ENCODE measurements around the gene KCNK1.

DNA sequence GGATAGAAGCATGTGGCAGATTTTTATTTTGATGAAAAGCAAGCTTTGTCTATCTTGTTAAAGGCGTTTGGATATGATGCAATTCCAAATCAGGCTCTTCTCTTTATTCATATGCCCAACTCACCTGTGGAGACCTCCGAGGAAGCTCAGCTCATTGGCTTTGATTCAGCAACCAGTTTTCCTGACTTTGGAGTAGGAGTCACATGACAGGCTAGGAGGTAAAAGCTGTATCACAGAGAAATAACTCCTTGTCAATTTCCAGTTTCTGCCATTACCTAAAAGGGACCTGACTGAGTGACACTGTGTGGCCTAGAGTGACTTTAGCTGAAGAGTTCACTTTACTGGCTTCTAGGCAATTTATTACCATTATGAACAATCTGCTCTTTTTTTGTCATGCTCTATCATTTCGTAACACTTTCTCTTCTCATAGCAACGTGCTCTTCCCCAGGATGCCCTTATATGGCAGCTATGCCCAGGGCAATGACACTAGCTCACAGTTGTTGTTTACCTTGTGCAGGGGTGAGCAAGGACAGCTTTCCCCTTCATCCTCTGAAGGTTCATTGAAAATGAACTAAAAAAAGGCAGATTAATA is 107.2 kb downstream of the KCNK1 start:
- TF ChIP-seq, protein P1, sequence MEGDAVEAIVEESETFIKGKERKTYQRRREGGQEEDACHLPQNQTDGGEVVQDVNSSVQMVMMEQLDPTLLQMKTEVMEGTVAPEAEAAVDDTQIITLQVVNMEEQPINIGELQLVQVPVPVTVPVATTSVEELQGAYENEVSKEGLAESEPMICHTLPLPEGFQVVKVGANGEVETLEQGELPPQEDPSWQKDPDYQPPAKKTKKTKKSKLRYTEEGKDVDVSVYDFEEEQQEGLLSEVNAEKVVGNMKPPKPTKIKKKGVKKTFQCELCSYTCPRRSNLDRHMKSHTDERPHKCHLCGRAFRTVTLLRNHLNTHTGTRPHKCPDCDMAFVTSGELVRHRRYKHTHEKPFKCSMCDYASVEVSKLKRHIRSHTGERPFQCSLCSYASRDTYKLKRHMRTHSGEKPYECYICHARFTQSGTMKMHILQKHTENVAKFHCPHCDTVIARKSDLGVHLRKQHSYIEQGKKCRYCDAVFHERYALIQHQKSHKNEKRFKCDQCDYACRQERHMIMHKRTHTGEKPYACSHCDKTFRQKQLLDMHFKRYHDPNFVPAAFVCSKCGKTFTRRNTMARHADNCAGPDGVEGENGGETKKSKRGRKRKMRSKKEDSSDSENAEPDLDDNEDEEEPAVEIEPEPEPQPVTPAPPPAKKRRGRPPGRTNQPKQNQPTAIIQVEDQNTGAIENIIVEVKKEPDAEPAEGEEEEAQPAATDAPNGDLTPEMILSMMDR (IDR thresholded peaks at IDR 0.05; ENCODE audit: poor library complexity, severe bottlenecking): no peak
- no peak for TF ChIP-seq TAF1 (IDR thresholded peaks at IDR 0.05; ENCODE audit: low read depth)
- no peak for TF ChIP-seq EZH2 (IDR thresholded peaks at IDR 0.05; ENCODE audit: borderline replicate concordance, insufficient read depth, low read length, poor library complexity, severe bottlenecking)
- no peak for TF ChIP-seq MXI1 (conservative IDR thresholded peaks at IDR 0.05; ENCODE audit: poor library complexity, severe bottlenecking)
- peak; percentile 77 for TF ChIP-seq POLR2AphosphoS5 (IDR thresholded peaks at IDR 0.05)
- TF ChIP-seq, protein P2, sequence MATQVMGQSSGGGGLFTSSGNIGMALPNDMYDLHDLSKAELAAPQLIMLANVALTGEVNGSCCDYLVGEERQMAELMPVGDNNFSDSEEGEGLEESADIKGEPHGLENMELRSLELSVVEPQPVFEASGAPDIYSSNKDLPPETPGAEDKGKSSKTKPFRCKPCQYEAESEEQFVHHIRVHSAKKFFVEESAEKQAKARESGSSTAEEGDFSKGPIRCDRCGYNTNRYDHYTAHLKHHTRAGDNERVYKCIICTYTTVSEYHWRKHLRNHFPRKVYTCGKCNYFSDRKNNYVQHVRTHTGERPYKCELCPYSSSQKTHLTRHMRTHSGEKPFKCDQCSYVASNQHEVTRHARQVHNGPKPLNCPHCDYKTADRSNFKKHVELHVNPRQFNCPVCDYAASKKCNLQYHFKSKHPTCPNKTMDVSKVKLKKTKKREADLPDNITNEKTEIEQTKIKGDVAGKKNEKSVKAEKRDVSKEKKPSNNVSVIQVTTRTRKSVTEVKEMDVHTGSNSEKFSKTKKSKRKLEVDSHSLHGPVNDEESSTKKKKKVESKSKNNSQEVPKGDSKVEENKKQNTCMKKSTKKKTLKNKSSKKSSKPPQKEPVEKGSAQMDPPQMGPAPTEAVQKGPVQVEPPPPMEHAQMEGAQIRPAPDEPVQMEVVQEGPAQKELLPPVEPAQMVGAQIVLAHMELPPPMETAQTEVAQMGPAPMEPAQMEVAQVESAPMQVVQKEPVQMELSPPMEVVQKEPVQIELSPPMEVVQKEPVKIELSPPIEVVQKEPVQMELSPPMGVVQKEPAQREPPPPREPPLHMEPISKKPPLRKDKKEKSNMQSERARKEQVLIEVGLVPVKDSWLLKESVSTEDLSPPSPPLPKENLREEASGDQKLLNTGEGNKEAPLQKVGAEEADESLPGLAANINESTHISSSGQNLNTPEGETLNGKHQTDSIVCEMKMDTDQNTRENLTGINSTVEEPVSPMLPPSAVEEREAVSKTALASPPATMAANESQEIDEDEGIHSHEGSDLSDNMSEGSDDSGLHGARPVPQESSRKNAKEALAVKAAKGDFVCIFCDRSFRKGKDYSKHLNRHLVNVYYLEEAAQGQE (IDR thresholded peaks at IDR 0.05; ENCODE audit: borderline replicate concordance): peak; percentile 75
- TF ChIP-seq EP300 (conservative IDR thresholded peaks at IDR 0.05; ENCODE audit: poor library complexity, severe bottlenecking): peak; percentile 91
- TF ChIP-seq SMC3 (conservative IDR thresholded peaks at IDR 0.05; ENCODE audit: poor library complexity): no peak
